HG03103 (cell line): ENCODE results near the gene SEMA5B.

Experiments
- ATAC-seq: cut with Tn5 transposase; IDR thresholded peaks from one replicate; pipeline ENCODE4 v1.9.1; 2021; ENCODE audit warnings: low read depth; ENCODE audit not compliant: unreplicated experiment

SEMA5B gene

GRCh38 chr3:122908251-122908650 lies 119.3 kb downstream of the SEMA5B start:
- ATAC-seq = no peak

GRCh38 chr3:122907471-122907870 lies 120.1 kb downstream of the SEMA5B start:
- no peak for ATAC-seq

GRCh38 chr3:122903171-122903570 lies 124.4 kb downstream of the SEMA5B start:
- no peak for ATAC-seq

- ATAC-seq = no peak
Measured at GRCh38 chr3:122902326-122902725, 125.2 kb downstream of the SEMA5B start.

GRCh38 chr3:122898298-122898697 lies 129.3 kb downstream of the SEMA5B start:
- ATAC-seq = no peak

GRCh38 chr3:122893754-122894668 lies 133.6 kb downstream of the SEMA5B start:
- ATAC-seq = no peak

GRCh38 chr3:122893282-122893681 lies 134.3 kb downstream of the SEMA5B start:
- ATAC-seq = no peak

- ATAC-seq = no peak
Measured at GRCh38 chr3:122892118-122892960, 135.2 kb downstream of the SEMA5B start.

- no peak for ATAC-seq
Measured at GRCh38 chr3:122890720-122891220, 136.8 kb downstream of the SEMA5B start.

- peak; percentile 46 for ATAC-seq
Measured at GRCh38 chr3:122890077-122890719, 137.4 kb downstream of the SEMA5B start.

GRCh38 chr3:122886946-122887345 lies 140.6 kb downstream of the SEMA5B start:
- ATAC-seq = no peak

- no peak for ATAC-seq
Measured at GRCh38 chr3:122886251-122886650, 141.3 kb downstream of the SEMA5B start.

- ATAC-seq = no peak
Measured at GRCh38 chr3:122882361-122882947, 145.1 kb downstream of the SEMA5B start.

GRCh38 chr3:122880624-122881023 lies 146.9 kb downstream of the SEMA5B start:
- ATAC-seq = no peak

- ATAC-seq = no peak
Measured at GRCh38 chr3:122880173-122880572, 147.4 kb downstream of the SEMA5B start.

GRCh38 chr3:122875547-122876127 lies 151.9 kb downstream of the SEMA5B start:
- ATAC-seq = no peak

GRCh38 chr3:122873741-122874515 lies 153.6 kb downstream of the SEMA5B start:
- ATAC-seq = no peak

- no peak for ATAC-seq
Measured at GRCh38 chr3:122868322-122868721, 159.2 kb downstream of the SEMA5B start.

- ATAC-seq = no peak
Measured at GRCh38 chr3:122864498-122864897, 163.1 kb downstream of the SEMA5B start.
